NT2/D1 (cell line): ENCODE results near the gene ZBTB42.

Experiments used
- SUZ12 ChIP-seq: IDR thresholded peaks from 2 replicates; pipeline ENCODE4 v1.6.1; 2011; ENCODE audit not compliant: insufficient read length, insufficient read depth; ENCODE audit errors: extremely low read depth
- YY1 ChIP-seq: IDR thresholded peaks from 2 replicates; pipeline ENCODE4 v1.6.1; 2011; ENCODE audit not compliant: insufficient read length, insufficient read depth
- ZNF274 ChIP-seq: IDR thresholded peaks from 2 replicates; pipeline ENCODE4 v1.6.1; 2011; ENCODE audit warnings: mild to moderate bottlenecking, low read depth, low read length

DNA sequence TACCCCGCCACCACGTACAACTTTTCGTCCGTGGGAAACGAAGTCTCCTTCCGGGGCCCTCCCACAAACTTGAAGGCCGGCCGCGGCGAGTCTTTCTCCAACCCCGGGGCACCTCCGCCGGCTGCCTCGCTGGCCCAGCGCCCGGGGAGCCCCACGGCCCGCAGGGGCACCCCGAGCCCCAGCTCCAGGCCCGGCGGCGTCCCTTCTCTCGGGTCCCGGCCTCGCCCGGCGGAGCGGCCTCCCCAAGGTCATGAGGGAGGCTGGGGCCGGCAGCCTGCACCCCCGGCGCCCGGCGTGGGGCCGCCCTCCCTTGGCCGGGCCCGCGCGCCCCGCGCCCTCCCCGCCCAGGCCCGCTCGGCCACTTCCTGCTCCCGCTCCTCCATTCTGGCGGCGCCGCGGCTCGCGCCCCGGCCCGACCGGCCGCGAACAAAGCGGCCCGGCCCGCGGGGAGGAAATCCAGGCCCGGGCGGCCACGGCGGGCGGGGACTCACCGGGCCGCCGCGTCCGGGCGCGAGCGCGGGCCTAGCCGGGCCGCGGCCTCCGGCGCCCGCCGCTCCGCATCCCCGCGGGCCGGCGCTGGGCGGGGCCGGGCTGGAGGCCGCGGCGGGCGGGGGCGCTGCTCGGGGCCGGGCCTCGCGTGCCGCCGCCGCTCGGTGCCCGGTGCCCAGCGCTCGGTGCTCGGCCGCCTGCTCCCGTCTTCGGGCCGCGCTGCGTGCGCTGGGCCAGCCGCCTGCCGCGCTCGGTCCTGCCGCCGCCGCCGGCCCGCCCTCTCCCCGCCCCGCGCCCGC lies 5.7 kb upstream of the ZBTB42 start, which contains the start of gene AKT1:
- TF ChIP-seq SUZ12 (no peak), YY1 (no peak), ZNF274 (no peak)
